ENCODE results near the gene SPAAR. TPM values are rescaled to one million over a fixed set of nuclear protein-coding genes. Genes with fewer than 3 reads are reported as not detected.

Gene SPAAR
- total and polyA plus RNA-seq, 4 donors = 0.65 to 2.4 (median 1.1) TPM

DNA sequence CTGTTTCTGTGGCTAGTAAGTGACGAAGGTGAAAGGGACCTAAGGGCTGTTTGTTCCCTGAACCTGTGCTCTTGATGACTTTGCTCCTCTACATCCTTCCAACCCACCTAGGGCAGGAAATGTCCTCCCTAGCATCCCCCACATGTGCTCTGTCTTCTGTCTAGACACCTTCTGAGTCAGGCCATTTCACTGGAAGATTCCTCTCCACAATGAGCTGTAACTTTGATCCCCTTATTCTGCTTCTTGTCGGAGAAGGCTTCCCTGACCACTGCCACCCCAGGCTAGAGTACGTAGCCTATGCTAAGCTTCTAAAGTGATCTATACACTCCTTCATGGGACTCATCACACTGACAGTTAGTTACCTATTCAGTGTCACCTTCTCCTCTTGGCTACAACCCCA is 21.7 kb downstream of the SPAAR start:
- 95% methylated on average over 3 of the region's 3 CpGs for WGBS
- Histone ChIP-seq H3K36me3 (ENCODE audit: control insufficient read depth in 4 of 4, insufficient read depth in 3 of 4, low read depth in 1 of 4, low read length in 3 of 4) (no peaks in the 10 kb centered on the region), H3K9ac (ENCODE audit: low read depth in 1 of 2, low read length in 2 of 2) (no peak overlapping the region), H3K9me3 (ENCODE audit: control insufficient read depth in 4 of 4, low read length in 3 of 4) (no peaks in the 10 kb centered on the region), H3K4me3 (ENCODE audit: low read depth in 1 of 3, low read length in 3 of 3) (no peak overlapping the region), H3K4me1 (ENCODE audit: control insufficient read depth in 4 of 4, insufficient read depth in 4 of 4, low read length in 3 of 4) (peaks cover 0 to 4% (median 0%) of the 10 kb centered on the region in 4 donors), H3K27ac (ENCODE audit: low read depth in 1 of 2, low read length in 2 of 2) (no peak overlapping the region), H3K27me3 (ENCODE audit: control insufficient read depth in 4 of 4, insufficient read depth in 4 of 4, low read length in 3 of 4) (no peaks in the 10 kb centered on the region)
- no peak for DNase-seq (ENCODE audit: low spot score)
- TF ChIP-seq RAD21 (IDR thresholded peaks at IDR 0.05) = no peak
- TF ChIP-seq, protein P1, sequence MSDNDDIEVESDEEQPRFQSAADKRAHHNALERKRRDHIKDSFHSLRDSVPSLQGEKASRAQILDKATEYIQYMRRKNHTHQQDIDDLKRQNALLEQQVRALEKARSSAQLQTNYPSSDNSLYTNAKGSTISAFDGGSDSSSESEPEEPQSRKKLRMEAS (IDR thresholded peaks at IDR 0.05) = no peak
- TF ChIP-seq REST (IDR thresholded peaks at IDR 0.05) = no peak
- TF ChIP-seq, protein P2, sequence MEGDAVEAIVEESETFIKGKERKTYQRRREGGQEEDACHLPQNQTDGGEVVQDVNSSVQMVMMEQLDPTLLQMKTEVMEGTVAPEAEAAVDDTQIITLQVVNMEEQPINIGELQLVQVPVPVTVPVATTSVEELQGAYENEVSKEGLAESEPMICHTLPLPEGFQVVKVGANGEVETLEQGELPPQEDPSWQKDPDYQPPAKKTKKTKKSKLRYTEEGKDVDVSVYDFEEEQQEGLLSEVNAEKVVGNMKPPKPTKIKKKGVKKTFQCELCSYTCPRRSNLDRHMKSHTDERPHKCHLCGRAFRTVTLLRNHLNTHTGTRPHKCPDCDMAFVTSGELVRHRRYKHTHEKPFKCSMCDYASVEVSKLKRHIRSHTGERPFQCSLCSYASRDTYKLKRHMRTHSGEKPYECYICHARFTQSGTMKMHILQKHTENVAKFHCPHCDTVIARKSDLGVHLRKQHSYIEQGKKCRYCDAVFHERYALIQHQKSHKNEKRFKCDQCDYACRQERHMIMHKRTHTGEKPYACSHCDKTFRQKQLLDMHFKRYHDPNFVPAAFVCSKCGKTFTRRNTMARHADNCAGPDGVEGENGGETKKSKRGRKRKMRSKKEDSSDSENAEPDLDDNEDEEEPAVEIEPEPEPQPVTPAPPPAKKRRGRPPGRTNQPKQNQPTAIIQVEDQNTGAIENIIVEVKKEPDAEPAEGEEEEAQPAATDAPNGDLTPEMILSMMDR (IDR thresholded peaks at IDR 0.05; ENCODE audit: low read depth, low read length, missing input control) = no peak
- TF ChIP-seq SP1 (IDR thresholded peaks at IDR 0.05) = no peak
- TF ChIP-seq JUND (IDR thresholded peaks at IDR 0.05) = no peak
- TF ChIP-seq HNF4A (conservative IDR thresholded peaks at IDR 0.05) = no peak
- TF ChIP-seq, protein P3, sequence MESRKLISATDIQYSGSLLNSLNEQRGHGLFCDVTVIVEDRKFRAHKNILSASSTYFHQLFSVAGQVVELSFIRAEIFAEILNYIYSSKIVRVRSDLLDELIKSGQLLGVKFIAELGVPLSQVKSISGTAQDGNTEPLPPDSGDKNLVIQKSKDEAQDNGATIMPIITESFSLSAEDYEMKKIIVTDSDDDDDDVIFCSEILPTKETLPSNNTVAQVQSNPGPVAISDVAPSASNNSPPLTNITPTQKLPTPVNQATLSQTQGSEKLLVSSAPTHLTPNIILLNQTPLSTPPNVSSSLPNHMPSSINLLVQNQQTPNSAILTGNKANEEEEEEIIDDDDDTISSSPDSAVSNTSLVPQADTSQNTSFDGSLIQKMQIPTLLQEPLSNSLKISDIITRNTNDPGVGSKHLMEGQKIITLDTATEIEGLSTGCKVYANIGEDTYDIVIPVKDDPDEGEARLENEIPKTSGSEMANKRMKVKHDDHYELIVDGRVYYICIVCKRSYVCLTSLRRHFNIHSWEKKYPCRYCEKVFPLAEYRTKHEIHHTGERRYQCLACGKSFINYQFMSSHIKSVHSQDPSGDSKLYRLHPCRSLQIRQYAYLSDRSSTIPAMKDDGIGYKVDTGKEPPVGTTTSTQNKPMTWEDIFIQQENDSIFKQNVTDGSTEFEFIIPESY (IDR thresholded peaks at IDR 0.05) = no peak
- no peak for TF ChIP-seq GABPA (IDR thresholded peaks at IDR 0.05 in 1 of 2, conservative IDR thresholded peaks at IDR 0.05 in 1 of 2)
- TF ChIP-seq RXRA (IDR thresholded peaks at IDR 0.05) = no peak
- TF ChIP-seq YY1 (IDR thresholded peaks at IDR 0.05) = no peak
- no peak for TF ChIP-seq HNF4G (IDR thresholded peaks at IDR 0.05)
- TF ChIP-seq NR2F2 (IDR thresholded peaks at IDR 0.05) = no peak
- no peak for TF ChIP-seq EGR1 (IDR thresholded peaks at IDR 0.05; ENCODE audit: low read depth in 2 of 2)
- no peak for TF ChIP-seq TAF1 (conservative IDR thresholded peaks at IDR 0.05)
- no peak for TF ChIP-seq FOXA2 (IDR thresholded peaks at IDR 0.05)
- TF ChIP-seq FOXA1 (IDR thresholded peaks at IDR 0.05) = no peak
- TF ChIP-seq ATF3 (IDR thresholded peaks at IDR 0.05) = no peak

All from liver (tissue), 9 donors.